ENCODE results near the gene GATA3. TPM values are rescaled to one million over a fixed set of nuclear protein-coding genes. Genes with fewer than 3 reads are reported as not detected.

Gene GATA3
- total and polyA plus RNA-seq, 12 donors = 1.1 to 3.2 (median 1.4) TPM

- no peaks in the 10 kb centered on the region for H3K4me1 ChIP-seq
- H3K9me3 ChIP-seq = no peaks in the 10 kb centered on the region
- no peak overlapping the region for H3K27ac ChIP-seq
- H3K36me3 ChIP-seq = peaks cover 0 to 76% (median 27%) of the 10 kb centered on the region in 9 donors
- 97% methylated on average over 10 of the region's 10 CpGs for WGBS, 2 donors
- no peak for TF ChIP-seq CTCF (IDR thresholded peaks at IDR 0.05)
- H3K27me3 ChIP-seq = no peaks in the 10 kb centered on the region
- H3K4me3 ChIP-seq = no peak overlapping the region
- ATAC-seq (no peak), DNase-seq (no peak)
- intact Hi-C loops (cut with DNase I) = no loop called here
These were observed 40.9 kb upstream of the GATA3 start for GRCh38 chr10:8013619-8014018.

- 96 to 98% methylated on average over 16 of the region's 16 CpGs for WGBS, 2 donors
- no peaks in the 10 kb centered on the region for H3K9me3 ChIP-seq
- H3K27ac ChIP-seq = no peak overlapping the region
- no peak for ATAC-seq
- H3K27me3 ChIP-seq = no peaks in the 10 kb centered on the region
- intact Hi-C loops (cut with DNase I) = no loop called here
- peaks cover 0 to 70% (median 24%) of the 10 kb centered on the region in 9 donors for H3K36me3 ChIP-seq
- DNase-seq = no peak
- H3K4me1 ChIP-seq = no peaks in the 10 kb centered on the region
- no peak for TF ChIP-seq CTCF (IDR thresholded peaks at IDR 0.05)
- no peak overlapping the region for H3K4me3 ChIP-seq
These were observed 39.8 kb upstream of the GATA3 start for GRCh38 chr10:8014649-8015048.

GRCh38 chr10:8017277-8017676 lies 37.2 kb upstream of the GATA3 start:
- WGBS, 2 donors = 63 to 64% methylated on average over 6 of the region's 6 CpGs
- Histone ChIP-seq H3K27me3 (peaks cover 0 to 2% (median 0%) of the 10 kb centered on the region in 7 donors), H3K36me3 (peaks cover 0 to 46% (median 12%) of the 10 kb centered on the region in 9 donors), H3K4me3 (no peak overlapping the region), H3K27ac (no peak overlapping the region), H3K4me1 (no peaks in the 10 kb centered on the region), H3K9me3 (no peaks in the 10 kb centered on the region)
- intact Hi-C loops (cut with DNase I) = no loop called here
- ATAC-seq = no peak
- no peak for DNase-seq
- no peak for TF ChIP-seq CTCF (IDR thresholded peaks at IDR 0.05)

- ATAC-seq (no peak), DNase-seq (no peak)
- TF ChIP-seq CTCF (IDR thresholded peaks at IDR 0.05) = no peak
- Histone ChIP-seq H3K27ac (no peak overlapping the region), H3K36me3 (no peaks in the 10 kb centered on the region), H3K4me3 (no peak overlapping the region), H3K27me3 (peaks cover 0 to 50% (median 28%) of the 10 kb centered on the region in 7 donors), H3K4me1 (no peaks in the 10 kb centered on the region), H3K9me3 (no peaks in the 10 kb centered on the region)
- 83 to 96% methylated on average over 4 of the region's 4 CpGs for WGBS, 2 donors
- intact Hi-C loops (cut with DNase I) = no loop called here
These were observed 31.2 kb upstream of the GATA3 start for GRCh38 chr10:8023321-8023720.
